Progenitor cell of endocrine pancreas (in vitro differentiated cells): ENCODE results near the gene PFKP. TPM values are rescaled to one million over a fixed set of nuclear protein-coding genes. Genes with fewer than 3 reads are reported as not detected.

ENCODE experiments used
- DNase-seq: peaks from one replicate; pipeline ENCODE4 v3.0.0; 2021; ENCODE audit warnings: low spot score; ENCODE audit not compliant: unreplicated experiment
- H3K27ac Mint-ChIP-seq: 2 replicates; pipeline ENCODE4 v1.8.0; 2021; ENCODE audit warnings: mild to moderate bottlenecking, moderate library complexity, mixed read lengths
- H3K27me3 Mint-ChIP-seq: 2 replicates; pipeline ENCODE4 v1.8.0; 2021; ENCODE audit warnings: mixed read lengths
- H3K36me3 Mint-ChIP-seq: 2 replicates; pipeline ENCODE4 v1.8.0; 2022; ENCODE audit warnings: mixed read lengths; ENCODE audit not compliant: insufficient read depth
- H3K4me1 Mint-ChIP-seq: 2 replicates; pipeline ENCODE4 v1.8.0; 2021; ENCODE audit warnings: low read depth, mixed read lengths
- H3K4me3 Mint-ChIP-seq: 2 replicates; pipeline ENCODE4 v1.8.0; 2021; ENCODE audit warnings: low read depth, mild to moderate bottlenecking, moderate library complexity, mixed read lengths
- H3K9me3 Mint-ChIP-seq: 2 replicates; pipeline ENCODE4 v1.8.0; 2021; ENCODE audit warnings: low read depth, mixed read lengths
- CTCF ChIP-seq: fragments of 200-600 bp; sonication (generic); IDR thresholded peaks from one replicate; pipeline ENCODE4 v1.5.0; 2021; ENCODE audit warnings: antibody characterized with exemption, mild to moderate bottlenecking; ENCODE audit not compliant: unreplicated experiment
- long read RNA-seq: library from polyadenylated mRNA; unstranded; transcript quantifications from one replicate; pipeline ENCODE4 v2.0.0, GENCODE V29; 2020
- total RNA-seq: library from RNA; stranded (reverse); gene quantifications from 2 replicates; pipeline ENCODE4 v1.2.1, GENCODE V29; 2021

The PFKP gene
- 4.8 and 7.3 TPM in 2 replicates for total RNA-seq
- long read RNA-seq, transcript PFKP-203 (22 exons, 2,654 nt) = major isoform, 18 of 23 reads
- long read RNA-seq, partial matches to known transcripts = 1 of 23 reads
- long read RNA-seq, other reads (novel, unspliced or antisense) = 4 of 23 reads

DNA sequence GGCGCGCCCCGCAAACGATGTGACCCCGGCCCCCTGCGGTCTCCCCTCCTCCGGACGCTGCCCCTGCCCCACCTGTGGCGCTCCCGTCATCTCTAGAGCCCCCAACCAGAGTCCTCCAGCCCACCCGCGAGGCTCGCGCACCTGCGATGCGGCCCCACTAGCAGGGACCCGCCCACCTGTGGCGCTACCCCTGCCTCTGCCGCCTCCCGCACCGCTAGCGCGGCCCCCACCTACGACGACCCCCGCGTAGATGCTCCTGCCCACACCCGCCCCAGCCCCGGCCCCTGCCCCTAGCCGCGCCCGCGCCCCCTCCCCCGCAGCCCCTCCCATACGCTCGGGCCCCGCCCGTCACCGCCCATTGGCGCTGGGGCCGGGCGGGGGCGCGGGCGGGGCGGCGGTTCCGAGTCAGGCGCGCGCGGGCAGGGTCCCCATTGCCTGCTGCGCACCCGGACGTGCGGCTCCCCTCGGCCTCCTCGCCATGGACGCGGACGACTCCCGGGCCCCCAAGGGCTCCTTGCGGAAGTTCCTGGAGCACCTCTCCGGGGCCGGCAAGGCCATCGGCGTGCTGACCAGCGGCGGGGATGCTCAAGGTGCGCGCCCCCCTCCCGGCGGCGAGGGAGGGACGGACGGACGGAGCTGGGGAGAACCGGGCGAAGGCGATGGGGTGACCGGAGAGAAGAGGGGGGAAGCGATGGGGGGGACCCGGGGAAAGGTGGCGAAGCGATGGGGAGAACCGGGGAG lies at the start of gene PFKP:
Gene PFKP, plus strand, starts transcription at position 431 of the 741 bp plus-strand sequence. Its CDS starts 48 bp downstream, at position 479.
- no peak for DNase-seq
- Mint-ChIP-seq H3K4me3 (peak within 1 kb of the TSS; percentile 76), H3K9me3 (no peaks in the 10 kb centered on the region), H3K27ac (no peak within 1 kb of the TSS), H3K36me3 (no peaks in the 10 kb centered on the region), H3K27me3 (peaks cover 59% of the 10 kb centered on the region), H3K4me1 (no peaks in the 10 kb centered on the region)
- no peak for TF ChIP-seq CTCF

GRCh38 chr10:3018247-3018646 lies 49.1 kb upstream of the PFKP start:
- TF ChIP-seq CTCF = no peak
- no peak for DNase-seq
- Mint-ChIP-seq H3K27ac (no peak overlapping the region), H3K4me1 (peaks cover 8% of the 10 kb centered on the region), H3K9me3 (no peaks in the 10 kb centered on the region), H3K36me3 (no peaks in the 10 kb centered on the region), H3K27me3 (peaks cover 7% of the 10 kb centered on the region), H3K4me3 (no peak overlapping the region)

GRCh38 chr10:3020311-3020710 lies 47.0 kb upstream of the PFKP start:
- Mint-ChIP-seq H3K4me3 (no peak overlapping the region), H3K9me3 (no peaks in the 10 kb centered on the region), H3K27ac (no peak overlapping the region), H3K36me3 (no peaks in the 10 kb centered on the region), H3K4me1 (no peaks in the 10 kb centered on the region), H3K27me3 (peaks cover 7% of the 10 kb centered on the region)
- no peak for DNase-seq
- TF ChIP-seq CTCF = no peak

DNA sequence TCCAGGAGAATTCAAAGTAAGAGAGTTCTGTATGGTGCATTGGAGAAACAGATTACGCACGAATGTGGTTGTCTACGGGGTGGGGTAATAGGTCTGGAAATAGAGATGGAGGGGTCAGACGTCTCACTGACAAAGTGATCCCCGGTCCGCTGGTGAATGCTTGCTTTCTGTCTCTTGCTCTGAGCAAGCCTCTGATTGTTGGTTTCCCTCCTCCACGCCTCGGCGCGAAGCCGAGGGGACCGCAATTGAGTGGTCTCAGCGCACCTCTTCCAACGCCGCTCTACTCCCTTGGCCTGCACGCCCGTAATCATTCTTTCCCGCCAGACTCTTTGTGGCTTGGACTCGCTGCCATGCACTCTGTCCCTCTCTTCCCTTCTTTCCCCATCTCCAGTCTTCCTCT lies 46.5 kb upstream of the PFKP start:
- Mint-ChIP-seq H3K36me3 (no peaks in the 10 kb centered on the region), H3K27ac (no peak overlapping the region), H3K27me3 (peaks cover 7% of the 10 kb centered on the region), H3K9me3 (no peaks in the 10 kb centered on the region), H3K4me3 (no peak overlapping the region), H3K4me1 (no peaks in the 10 kb centered on the region)
- no peak for TF ChIP-seq CTCF
- no peak for DNase-seq

DNA sequence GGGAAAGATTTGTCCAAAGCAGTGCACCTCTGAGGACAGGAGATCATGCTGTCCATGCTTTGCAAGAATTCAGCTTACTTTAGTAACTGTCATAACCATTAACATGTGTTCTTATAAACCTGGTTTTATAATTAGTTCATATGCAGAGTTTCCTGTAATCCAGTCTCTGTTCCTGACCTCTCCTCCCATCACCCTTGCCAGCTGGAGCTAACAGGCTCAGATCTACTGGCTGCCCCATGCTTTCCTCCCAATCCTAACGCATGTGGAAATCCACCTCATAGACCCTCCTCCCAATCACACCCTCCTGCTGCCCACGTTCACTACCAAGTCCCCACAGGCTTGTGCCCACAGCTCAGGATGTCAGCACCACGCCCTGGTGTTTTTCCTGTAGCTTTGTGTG lies 45.3 kb upstream of the PFKP start:
- DNase-seq = no peak
- no peak overlapping the region for H3K27ac Mint-ChIP-seq
- no peak overlapping the region for H3K4me3 Mint-ChIP-seq
- H3K4me1 Mint-ChIP-seq = no peaks in the 10 kb centered on the region
- no peaks in the 10 kb centered on the region for H3K9me3 Mint-ChIP-seq
- no peak for TF ChIP-seq CTCF
- H3K27me3 Mint-ChIP-seq = peaks cover 7% of the 10 kb centered on the region
- no peaks in the 10 kb centered on the region for H3K36me3 Mint-ChIP-seq
